Ramos (cell line): ENCODE data around the gene FUOM.
"Not testable (repeated sequence)": the region's sequence is repeated elsewhere in the genome, so short reads cannot be mapped to it uniquely, and the experiment has no call there.

Experiments
- in situ Hi-C: fragments of 300-500 bp; cut with MboI; formaldehyde crosslinking; loops from one replicate; pipeline ENCODE4 v1.14.3; 2022; ENCODE audit warnings: low sequenced_read_pairs; ENCODE audit not compliant: unreplicated experiment

Gene FUOM

DNA sequence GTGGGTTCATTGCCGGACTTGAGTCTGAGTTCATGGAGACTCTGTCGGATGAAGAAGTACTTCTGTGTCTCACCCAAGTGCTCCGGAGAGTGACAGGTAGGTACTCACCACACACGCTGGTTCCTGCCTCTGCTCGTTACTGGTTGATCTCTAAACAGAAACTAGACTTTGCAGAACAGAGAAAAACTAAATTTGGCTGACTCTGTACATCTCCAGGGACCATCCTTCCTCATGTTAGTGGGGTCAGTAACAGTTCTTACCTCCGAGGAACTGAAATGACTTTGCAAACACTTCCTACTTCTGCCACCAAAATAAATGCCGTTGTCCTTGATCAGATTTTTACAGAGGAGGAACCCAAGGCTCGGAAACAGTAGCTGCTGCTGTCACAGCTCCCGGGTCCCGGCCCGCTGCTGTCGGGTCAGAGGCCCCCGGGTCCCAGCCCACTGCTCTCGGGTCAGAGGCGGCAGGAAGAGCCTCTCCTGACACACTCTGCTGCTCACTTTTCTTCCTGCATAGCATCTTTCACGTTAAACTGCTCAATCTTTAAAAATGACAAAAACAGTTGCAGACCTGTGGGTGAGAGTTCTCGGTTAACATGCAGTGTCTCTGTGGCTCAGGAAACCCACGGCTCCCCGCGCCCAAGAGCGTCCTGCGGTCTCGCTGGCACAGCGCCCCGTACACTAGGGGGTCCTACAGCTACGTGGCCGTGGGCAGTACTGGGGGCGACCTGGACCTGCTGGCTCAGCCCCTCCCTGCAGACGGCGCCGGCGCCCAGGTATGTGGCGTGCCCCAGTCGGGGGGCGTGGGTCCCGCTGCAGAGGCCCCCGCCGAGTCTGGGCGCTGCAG lies 31.4 kb upstream of the FUOM start:
- in situ Hi-C loops, result no loop called here

DNA sequence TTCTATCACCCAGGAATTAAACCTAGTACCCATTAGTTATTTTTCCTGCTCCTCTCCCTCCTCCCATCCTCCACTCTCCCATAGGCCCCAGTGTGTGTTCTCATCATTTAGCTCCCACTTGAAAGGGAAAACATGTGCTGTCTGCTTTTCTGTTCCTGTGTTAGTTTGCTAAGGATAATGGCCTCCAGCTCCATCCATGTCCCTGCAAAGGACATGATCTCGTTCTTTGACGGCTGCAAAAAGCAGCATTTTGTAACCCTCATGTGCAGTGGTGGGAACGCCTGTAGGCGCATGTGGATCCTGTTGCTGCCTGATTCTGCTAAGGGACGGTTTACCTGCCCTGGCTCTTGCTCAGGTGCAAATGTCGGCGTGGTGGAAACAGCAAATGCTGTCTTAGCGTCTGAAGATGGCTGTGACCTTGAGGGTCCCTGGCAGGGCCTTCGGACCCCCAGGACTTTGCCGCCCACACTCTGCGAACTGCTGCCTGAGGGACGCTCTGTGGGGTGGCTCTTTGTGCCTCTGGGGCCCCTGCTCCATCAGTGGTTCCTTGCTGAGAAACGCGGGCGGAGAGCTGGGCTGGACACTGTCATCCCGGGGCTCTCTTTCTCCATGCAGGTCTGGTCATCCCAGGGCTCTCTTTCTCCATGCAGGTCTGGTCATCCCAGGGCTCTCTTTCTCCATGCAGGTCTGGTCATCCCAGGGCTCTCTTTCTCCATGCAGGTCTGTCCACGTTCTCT lies 30.6 kb upstream of the FUOM start:
- in situ Hi-C loops, result no loop called here

DNA sequence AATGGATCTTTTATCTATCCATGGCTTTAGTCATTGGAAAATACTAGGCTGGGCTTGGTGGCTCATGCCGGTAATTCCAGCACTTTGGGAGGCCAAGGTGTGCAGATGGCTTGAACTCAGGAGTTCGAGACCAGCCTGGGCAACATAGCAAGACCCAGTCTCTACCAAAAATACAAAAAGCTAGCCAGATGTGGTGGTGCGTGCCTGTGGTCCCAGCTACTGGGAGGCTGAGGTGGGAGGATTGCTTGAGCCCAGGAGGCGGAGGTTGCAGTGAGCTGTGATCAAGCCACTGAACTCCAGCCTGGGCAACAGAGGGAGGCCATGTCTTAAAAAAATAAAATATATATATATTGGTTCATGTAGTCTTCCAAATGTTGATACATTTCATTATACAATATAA lies 29.1 kb upstream of the FUOM start:
- in situ Hi-C loops, result not testable (repeated sequence)

DNA sequence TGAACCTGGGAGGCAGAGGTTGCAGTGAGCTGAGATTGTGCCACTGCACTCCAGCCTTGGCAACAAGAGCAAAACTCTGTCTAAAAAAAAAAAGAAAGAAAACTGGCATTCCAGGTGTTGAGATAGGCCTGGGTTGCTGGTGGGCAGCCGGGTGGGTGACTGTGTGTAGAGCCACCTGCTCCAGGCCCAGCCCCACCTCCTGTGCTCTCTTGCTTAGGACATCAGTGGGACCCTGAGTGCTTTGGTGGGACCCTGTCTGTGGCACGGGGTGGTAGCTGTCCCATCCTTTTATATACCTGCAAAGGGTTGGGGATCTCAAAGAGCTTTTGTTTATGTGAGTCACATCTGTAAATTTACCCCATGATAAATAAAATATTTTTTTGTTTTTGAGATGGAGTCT lies 27.4 kb upstream of the FUOM start:
- in situ Hi-C loops, result no loop called here

DNA sequence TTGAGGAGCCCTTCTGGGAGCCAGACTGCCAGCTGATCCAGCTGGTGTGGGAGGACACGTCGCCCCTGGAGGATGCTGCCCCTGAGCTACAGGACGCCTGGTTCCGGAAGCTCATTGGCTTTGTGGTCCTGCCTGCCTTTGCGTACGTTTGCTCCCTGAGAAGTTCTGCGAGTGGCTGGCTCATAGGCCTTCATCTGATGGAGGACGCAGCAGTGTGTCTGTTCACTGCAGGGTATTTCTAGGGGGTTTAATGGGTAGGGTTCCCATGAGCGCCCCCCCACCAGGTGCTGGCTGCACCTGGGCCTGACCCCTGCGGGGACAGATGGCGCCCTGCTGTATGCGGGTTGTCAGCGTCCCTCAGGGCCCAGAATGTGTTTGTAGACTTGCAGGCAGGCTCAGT lies 26.3 kb upstream of the FUOM start:
- in situ Hi-C loops, result no loop called here

DNA sequence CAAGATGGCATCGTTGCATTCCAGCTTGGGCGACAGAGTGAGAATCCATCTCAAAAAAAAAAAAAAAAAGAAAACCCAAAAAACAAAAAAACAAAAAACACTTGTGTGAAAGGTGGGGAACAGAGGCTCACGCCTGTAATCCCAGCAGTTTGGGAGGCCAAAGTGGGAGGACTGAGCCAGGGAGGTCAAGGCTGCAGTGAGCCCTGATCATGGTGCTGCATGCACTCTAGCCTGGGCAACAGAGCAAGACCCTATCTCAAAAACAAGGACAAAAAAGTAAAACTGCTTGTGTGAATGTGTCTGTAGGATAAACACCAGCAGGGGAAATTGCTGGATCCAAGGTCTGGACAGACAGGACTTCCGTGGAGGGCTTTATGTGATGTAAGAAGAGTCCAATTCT lies 25.7 kb upstream of the FUOM start:
- in situ Hi-C loops, result no loop called here

DNA sequence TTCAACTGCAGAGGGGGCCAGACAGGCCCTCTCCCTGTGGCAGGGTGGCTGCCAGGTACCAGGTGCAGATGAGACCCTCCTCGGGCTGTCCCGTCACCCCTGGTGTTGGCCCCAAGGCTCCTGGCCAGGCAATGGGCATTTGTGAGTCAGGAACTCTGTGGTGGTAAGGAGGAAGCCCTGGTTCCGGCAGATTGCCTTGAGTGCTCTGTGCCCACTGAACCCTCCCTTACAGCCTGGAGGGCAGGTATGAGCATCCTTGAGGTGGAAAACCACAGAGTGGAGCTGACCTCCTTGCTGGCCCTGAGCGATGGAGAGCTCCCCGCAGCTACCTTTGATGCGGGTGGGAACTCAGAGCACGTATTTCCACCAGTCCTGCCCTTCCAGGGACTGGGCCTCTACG lies 23.2 kb upstream of the FUOM start:
- in situ Hi-C loops, result no loop called here

DNA sequence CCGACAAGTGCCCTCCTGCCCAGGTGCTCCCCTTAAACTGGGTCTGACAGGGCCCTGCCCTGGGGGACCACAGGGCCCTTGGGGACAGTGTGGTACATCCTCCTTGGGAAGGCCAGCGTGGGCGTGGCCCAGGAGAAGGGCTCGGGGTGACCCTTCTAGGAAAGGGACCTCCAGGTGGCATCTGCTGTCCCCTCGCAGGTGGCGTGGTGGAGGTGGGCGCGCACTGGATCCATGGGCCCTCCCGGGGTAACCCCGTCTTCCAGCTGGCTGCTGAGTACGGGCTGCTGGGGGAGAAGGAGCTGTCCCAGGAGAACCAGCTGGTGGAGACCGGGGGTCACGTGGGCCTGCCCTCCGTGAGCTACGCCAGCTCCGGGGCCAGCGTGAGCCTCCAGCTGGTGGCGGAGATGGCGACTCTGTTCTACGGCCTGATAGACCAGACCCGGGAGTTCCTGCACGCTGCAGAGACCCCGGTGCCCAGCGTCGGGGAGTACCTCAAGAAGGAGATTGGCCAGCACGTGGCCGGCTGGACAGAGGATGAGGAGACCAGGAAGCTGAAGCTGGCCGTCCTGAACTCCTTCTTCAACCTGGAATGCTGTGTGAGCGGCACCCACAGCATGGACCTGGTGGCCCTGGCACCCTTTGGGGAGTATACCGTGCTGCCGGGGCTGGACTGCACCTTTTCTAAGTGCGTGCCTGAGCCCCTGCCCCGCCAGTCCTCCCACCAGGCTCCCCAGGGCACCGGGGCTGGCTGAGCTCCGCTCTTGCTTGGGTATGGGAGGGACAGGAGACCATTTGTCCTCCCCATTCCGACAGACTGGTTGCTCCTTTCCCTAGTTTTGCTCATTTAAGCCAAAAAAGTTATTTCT lies 22.2 kb upstream of the FUOM start:
- in situ Hi-C loops, result no loop called here

DNA sequence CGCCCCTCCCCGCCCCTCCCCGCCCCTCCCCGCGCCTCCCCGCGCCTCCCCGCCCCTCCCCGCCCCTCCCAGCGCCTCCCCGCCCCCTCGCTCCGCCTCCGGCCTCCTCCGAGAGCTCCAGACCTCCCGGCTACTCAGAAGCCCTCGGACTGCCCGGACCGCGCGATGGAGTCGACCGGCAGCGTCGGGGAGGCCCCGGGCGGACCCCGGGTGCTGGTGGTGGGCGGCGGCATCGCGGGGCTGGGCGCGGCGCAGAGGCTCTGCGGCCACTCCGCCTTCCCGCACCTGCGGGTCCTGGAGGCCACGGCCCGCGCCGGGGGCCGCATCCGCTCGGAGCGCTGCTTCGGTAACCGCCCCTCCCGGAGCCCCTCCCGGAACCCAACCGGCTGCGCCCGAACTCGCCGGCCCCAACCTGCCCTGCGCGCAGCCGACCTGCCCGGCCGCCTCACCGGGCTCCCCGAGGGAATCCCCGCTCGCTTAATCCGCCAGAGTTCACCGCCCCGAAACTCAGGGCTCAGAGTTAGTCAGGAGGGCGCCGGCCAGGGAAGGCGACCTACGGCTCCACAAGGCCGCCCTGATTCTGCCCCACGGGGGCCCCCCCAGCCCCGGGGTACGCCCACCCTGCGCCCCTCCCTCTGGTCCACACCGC lies 21.5 kb upstream of the FUOM start, which contains the start of gene PAOX:
PAOX (plus strand) TSS at position 111 of the 649 bp plus-strand sequence; CDS start at position 166, 55 bp downstream.
- in situ Hi-C loops, result no loop called here

DNA sequence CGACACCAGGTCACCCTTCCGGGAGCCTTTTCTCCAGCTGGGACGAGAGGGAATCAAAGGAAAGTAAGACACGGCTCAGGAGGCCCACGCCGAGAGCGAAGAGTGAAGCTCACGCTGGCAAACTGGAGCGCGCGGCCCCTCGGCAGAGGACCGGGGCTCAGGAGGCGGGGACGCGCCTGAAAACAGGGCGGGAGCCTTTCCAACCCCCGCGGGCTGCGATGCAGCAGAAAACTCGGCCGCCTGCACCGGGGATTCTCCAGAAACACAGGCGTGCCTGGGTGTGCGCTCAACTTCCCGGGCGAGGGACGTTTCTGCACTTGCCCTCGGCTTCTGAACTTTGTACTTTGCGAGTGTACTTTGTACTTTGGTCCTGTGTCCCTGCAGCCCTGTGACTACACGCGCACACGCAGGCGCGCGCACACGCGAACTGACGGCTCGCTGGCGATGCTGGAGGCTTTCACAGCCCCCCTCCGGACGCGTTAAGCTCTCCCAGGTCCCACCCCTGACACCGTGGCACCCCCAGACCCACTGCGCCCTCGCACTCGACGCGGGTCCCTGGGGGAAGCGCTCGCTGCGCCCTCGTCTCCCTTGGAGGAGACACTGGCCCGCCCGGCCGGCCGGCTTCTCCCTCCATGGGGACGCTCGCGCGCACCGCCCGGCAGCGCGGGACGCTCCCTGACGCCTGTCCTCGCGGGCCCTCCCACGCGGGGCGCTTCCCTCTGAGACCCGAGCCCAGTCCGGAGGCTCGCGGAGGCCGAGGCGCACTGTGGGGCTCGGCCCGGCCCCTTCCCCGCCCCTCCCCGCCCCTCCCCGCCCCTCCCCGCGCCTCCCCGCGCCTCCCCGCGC lies 20.7 kb upstream of the FUOM start:
- in situ Hi-C loops, result no loop called here

DNA sequence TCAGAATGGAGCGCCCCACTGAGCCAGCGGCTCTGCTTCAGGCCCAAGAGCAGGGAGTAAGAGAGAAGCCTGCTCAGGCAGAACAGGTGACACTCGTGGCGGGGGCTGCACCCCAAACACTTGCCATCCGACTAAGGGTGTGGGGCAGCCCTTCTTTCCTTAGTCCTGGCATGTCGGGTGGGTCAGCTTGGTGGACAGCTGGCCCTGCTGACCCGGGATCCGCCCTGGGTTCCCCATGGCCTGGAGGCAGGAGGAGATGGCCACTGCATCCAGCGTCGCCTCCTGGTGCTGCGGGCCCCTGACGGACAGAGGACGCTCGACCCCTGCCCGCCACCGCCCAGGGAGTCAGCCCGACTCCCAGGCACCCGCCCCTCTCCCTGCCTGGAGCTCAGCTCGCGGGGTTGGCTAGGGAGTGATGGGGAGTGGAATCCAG lies 20.0 kb upstream of the FUOM start:
- in situ Hi-C loops, result no loop called here

DNA sequence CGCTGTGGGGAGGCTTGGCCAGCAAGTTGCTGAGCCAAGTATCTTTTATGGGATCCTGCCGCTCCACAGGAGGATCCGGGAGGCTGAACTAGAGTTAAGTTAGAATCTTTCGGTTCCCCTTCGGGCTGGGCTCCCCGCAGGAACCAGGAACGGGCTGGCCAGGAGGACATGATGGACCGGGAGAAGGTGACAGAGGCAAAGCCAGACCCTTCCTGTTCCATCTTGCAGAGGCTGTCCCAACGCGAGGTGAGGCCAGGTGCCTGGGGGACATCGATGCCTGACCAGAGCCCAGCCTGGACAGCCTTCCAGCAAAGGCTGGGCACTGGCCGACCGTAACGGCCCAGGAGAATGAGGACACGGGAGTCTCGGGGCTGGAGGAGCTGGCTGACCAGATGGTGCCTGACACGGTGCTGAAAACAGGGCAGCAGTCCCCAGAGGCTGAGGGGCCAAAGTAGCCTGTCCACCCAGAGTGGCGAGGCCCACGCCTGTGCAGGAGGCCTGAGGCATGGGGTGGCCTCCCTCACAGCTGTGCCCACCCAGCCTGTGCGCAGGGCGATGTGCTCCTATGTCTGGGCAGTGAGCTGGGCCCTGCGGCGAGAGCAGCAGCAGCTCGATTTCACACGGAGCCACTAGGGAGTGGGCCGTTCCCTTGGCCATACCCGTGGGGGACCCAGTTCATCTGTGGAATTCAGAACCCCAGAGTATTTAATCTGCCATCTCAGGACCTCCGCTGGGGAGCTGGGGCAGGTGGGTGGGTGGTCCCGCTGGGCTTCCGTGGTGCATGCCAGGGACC lies 19.4 kb upstream of the FUOM start:
- in situ Hi-C loops, result no loop called here

DNA sequence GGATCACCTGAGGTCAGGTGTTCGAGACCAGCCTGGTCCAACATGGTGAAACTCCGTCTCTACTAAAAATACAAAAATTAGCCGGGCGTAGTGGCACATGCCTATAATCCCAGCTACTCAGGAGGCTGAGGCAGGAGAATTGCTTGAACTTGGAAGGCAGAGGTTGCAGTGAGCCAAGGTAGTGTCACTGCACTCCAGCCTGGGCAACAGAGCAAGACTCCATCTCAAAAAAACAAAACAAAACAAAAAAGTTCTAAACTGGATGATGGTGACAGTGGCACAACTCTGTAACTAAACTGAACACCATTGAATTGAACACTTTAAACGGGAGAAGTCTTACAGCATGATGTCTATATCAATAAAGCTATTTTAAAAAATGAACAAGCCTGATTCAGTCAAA lies 18.4 kb upstream of the FUOM start:
- in situ Hi-C loops, result not testable (repeated sequence)

DNA sequence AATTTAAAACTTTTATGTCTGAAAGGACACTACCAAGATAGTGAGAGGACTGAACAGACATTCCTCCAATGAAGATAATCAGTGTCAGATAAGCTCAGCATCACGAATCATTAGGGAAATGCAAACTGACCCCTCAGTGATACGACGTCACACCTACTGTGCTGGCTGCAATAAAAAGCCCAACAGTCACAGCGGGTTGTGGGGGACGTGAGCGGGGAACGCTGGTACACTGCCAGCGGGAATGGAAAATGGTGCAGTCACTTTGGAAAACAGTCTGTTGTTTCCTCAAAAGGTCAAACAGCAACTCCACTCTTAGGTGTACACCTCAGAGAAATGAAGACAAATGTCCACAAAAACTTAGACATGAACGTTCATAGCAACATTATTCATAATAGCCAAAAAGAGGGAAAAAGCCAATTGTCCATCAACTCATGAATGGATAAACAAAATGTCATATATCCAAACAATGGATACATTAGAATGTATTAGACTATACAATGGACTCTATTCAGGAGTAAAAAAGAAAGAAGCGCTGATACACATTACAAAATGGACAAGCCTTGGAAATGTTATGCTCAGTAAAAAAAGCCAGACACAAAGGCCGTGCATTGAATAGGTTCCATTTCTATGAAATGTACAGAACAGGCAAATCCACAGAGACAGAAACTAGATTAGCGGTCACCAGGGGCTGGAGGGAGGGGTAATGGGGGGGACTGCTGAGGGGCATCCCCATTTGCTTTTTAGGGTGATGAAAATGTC lies 17.7 kb upstream of the FUOM start:
- in situ Hi-C loops, result no loop called here

DNA sequence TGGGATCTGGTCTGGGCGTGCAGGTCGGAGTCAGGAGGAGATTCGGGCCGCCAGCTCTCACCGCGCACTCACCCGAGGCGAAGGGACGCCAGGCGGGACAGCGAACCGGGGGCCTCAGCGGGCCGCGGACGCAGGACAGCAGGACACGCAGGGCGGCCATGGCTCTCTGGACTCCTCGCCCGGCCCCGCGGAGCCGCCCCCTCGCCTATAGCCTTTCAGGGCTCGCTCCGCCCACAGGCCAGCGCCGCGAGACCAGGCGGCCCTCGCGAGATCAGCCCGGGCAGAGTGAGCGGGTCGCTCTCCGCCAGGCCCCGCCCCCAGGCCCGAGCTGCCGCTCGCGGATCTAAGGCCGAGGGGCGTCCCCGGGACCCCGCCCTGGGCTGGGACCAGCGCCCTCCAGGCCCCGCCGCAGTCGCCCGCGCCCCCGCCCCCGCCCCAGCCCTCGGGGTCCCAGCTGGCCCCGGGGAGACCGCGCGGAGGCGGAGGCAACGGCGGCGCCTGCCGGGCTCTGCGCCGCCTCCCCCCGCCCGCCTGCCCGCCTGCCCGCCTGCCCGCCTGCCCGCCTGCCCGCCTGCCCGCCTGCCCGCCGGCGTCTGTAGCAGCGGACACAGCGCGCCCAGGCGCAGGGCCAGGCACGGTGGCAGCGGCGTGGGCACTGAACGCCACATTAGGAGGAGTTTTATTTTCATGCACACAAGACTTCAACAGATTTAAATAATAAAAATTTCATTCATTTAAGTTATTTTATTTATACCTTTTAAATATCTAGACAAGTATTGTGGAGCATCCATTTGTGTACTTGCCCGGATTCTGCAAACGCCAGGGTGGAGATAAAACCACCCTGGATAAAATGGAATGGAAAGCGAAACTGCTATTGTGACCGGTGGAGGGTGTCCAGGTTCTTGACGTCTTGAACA lies 15.6 kb upstream of the FUOM start, which contains the start of gene ECHS1:
ECHS1 (minus strand) TSS at position 181 of the 917 bp plus-strand sequence; CDS start at position 160, 21 bp downstream.
- in situ Hi-C loops, result no loop called here

DNA sequence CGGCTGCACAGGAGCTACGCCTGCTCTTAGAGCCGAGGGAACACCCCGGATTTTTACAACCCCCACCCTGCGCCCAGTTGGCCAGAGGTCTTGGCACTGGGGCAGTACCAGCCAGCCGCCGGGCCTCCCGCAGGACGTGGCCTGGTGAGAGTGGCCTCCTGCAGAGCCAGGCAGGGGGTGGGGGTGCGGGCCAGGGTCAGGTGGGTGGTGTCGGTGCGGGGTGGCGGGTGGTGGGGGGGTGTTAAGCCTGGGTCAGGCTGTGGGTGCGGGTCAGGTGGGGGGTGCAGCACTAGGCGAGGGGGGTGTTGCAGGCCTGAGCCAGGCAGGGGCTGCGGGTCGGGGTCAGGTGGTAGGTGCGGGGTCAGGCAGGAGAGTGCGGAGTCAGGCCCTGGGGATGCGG lies 14.7 kb upstream of the FUOM start:
- in situ Hi-C loops, result no loop called here
